NCI-H345 treated with DMSO at 0.1 percent for 48 hours (cell line): ENCODE results near the gene RPS6KB2.

Source experiments
- DNase-seq: peaks from one replicate; lab custom pipeline; 2025; ENCODE audit not compliant: unreplicated experiment; lab: John Stamatoyannopoulos, UW

Gene RPS6KB2

DNA sequence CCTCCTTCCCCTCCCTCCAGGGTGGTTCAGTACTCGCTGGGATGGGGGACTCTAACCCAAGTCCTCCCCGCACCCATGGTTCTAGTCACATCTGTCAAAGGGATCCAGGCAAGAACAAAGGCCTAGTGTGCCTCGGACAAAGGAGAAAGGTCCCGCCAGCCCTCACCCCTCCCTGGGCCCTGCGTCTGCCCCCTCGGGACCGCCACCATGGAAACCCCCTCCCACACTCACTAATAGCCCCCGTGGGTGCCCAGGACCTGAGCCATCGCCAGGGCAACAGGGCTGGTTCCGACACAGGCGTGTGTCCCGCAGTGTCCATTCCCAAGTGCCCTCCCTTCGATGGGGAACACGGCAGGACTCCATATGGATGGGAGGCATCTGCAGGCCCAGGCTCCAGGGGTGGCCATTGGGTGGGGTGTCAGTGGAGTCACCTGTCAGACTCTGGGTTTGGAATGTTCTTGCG lies 17.9 kb upstream of the RPS6KB2 start:
- no peak for DNase-seq

DNA sequence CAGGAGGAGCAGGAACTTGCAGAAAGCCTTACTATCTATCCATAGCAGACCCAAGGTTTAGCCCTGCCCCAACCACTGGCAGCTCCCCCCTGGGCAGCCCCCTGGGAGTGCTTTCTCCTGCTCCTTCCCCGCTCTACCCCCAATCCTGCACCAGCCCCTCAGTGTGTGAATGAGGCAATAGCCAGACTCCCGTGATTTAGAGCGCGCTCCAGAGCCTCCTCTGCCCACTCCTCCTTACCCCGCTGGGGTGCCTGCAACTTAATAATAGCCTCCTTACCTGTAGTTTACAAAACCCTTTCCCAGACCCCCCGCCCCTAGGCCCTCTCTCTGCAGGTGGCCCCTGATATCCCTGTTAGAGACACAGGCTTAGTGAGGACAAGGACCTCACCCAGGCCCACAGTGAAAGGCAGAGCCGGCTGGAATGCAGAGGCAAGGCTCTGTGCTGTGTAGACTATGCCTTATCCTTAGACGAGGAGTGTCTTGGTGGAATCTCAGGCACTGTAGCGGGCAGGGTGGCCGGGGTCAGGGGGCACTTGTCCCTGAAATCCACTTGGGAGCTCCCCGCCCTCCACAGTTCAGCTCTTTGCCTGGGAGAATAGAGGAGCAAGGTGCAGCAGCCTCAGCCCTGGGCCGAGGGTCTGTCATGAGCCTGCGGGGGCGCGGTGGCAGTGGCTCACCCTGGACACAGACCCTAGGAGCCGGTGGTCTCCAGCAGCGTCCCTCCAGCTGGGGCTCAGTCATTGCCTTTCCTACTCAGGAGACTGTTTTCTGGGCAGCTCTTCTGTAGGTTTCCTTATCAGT lies 17.1 kb upstream of the RPS6KB2 start:
- DNase-seq = no peak

DNA sequence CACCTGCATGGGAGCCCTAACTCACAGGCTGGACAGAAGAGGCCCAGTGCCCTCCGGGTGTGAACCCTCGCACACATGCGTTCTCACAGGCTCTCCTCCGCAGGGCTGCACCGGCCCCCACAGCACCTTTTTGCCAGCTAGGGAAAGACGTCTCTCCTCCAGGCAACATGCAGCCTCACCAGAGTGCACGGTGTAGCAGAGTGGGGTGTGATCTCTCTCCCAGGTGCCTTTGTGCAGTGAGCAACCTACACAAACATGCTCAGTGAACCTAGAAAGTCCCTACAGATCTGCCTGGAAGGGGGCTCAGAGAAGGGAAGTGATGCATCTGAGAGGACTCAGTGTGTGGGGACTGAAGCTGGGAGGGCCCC lies 16.5 kb upstream of the RPS6KB2 start:
- DNase-seq = no peak

DNA sequence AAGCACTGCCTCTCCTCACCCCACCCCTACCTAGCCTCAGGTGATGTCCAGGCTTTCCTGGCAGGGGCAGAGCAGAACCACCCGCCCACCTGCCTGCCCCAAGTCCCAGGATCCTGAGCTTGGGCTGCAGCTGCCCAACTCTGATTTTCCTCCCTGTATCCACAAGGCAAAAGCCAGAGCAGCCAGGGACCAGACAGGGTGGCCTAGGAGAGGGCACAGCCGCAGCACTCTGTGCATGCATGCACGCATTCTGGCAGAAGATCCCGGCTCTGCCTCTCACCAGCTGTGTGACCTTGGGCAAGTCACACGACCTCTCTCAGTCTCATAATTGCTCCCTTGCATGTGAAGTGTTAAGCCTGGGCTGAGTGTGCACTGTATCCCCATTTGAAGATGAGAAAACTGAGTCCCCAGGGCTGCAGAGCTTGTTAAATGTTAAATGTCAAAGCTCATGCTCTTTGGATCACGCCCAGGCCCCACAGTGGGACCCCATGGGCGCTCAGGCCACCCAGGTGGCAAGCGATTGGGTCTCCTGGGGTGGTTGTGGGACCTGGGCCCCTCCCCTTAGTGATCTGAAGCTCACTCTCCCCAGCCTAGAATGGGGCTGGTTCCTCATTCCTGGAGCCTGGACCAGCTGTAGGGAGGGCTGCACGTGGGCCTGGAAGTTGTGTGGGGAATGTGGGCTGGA lies 15.7 kb upstream of the RPS6KB2 start:
- DNase-seq = no peak

DNA sequence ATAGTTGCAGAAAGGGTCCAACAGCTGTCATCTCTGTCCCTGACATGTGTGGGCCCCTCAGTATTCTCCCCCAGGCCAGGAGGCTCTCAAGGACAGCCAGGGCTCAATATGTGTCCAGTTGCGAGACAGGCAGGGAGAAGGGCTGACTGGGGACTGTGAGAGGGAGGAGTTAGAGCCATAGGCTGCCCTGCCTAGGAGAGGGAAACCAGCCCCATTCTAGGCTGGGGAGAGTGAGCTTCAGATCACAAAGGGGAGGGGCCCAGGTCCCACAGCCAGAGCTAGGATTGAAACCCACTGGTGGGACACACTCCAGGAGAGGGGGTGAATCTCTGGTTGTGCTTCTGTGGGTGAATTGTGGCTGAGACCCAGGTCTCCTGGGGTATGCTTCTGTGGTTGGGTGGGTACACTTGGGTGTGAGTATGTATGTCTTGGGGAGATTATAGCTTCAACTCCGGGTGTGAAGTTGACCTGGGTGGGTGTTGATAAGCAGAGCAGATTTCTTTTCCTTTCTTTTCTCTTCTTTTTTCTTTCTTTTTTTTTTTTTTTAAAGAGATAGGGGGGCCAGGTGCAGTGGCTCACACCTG lies 14.9 kb upstream of the RPS6KB2 start:
- DNase-seq = no peak

DNA sequence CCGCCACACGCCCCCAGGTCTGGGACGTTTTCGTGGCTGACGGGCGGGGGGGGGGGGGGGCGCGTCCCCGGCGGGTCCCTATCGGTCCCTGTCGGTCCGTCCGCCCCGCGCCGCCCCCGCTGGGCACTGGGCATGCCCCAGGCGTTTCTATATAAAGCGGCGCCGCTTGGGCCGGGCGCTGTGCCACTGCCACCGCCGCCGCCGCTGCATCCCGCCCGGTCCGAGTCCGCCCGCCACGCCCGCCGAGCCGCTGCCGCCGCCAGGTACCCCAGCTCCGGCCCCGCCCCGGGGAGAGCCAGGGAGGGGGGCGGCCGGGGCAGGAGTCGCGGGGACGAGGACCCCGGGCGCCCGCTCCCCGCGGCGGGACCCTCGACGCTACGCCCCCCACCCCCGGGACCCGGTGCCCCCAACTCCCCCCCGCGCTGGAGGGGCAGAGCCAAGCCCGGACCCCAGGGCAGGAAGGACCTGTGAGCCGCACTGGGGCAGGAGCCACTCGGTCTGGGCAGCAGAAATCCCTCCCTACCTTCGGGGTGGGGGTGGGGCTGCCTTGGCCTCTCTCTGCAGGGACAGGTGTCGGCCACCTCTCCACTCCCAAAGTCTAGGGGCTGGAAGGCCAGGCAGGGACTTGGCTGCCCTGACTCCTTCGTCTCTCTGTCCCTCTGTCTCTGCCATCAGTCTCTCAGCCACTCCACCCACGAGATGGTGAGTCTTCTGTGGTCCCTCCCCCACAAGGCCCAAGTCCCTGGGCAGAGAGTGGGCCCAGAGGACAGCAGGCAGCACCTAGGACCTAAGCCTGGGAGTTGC lies 12.6 kb upstream of the RPS6KB2 start, which contains the start of gene CARNS1:
Gene CARNS1, plus strand, starts transcription at position 178 of the 804 bp plus-strand sequence. Its CDS starts 522 bp downstream, at position 700.
- no peak for DNase-seq

DNA sequence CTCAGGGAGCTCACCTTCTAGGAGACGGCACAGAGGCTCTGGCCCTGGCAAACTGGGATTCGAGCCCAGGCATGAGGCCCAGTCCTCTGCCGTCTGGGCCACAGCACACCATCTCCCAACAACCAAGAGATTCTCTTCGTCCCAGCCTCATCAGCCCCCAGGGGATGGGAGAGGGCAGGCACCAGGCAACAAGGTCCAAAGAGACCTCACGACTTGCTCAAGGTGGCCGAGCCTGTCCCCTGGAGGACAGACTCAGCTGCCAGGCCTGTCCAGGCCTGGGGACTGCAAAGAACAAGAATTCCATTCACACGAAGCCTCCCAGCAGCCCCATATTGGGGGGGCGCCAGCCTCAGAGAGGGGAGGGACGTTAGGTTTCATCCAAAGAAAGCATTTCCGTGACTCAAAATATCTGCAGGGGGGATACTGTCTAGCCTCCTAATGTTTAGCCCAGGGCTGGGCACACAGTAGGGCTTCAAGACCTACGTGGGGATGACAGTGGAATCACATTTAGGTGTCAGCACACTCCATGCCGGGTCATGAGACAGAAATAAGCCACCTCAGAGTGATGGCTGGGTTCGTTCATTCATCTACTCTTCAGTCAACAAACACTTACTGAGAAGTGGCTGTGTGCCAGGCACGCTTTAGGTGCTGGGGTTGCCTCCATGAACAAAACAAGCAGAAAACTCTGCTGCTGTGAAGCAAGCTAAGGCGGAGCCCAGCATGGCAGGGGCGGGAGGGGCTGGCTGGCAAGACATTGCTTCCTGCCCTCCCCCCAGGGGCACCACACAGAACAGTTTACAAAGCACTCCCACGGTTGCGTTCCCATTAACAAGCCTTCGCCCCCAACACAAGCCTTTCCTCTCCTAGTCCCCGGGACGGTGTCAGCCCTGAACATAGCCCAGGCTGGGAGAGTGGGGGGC lies 11.6 kb upstream of the RPS6KB2 start:
- DNase-seq = peak; percentile 71

DNA sequence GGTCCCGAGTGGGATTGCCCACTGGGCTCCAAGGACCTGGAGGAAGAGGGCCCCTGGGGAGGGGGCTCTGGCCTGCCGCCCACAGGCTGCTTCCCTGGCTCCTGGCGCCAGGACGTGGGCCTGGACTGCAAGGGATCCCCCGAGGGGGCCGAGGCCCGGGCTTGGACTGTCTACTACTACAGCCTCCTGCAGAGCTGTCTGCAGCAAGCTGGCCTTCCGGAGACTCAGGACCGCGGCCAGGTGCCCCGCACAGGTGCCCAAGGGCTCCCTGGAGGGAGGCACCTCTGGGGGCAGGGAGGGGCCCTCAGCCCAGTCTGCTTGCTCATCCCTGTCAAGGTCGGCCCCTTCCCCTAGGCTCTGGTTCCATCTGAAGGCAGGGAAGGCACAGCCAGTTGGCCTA lies 10.9 kb upstream of the RPS6KB2 start:
- no peak for DNase-seq

DNA sequence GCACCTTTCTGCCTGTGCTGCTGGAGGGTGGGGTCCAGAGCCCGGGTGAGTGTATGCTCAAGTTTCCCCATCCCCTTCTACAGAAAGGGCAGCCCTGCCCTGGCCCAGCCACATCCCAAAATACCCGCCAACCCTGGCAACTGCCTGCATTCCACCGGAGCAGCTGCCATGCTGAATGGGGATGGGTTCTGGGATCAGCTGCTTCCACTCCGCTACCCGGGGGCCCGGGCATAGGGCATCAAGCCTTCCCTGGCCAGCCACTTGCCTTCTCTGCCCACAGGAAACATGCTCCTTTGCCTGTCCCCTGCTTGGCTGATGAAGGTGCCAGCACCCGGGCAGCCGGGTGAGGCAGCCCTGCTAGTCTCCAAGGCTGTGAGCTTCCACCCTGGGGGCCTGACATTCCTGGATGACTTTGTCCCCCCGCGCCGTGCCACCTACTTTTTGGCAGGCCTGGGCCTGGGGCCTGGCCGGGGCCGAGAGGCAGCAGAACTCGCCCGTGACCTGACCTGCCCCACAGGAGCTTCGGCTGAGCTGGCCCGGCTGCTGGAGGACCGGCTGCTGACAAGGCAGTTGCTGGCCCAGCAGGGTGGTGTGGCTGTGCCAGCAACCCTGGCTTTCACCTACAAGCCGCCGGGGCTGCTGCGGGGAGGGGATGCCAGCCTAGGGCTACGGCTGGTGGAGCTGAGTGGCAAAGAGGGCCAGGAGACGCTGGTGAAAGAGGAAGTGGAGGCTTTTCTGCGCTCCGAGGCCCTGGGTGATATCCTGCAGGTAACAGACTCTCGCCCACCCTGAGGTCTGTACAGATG lies 9.6 kb upstream of the RPS6KB2 start:
- DNase-seq = peak; percentile 36

DNA sequence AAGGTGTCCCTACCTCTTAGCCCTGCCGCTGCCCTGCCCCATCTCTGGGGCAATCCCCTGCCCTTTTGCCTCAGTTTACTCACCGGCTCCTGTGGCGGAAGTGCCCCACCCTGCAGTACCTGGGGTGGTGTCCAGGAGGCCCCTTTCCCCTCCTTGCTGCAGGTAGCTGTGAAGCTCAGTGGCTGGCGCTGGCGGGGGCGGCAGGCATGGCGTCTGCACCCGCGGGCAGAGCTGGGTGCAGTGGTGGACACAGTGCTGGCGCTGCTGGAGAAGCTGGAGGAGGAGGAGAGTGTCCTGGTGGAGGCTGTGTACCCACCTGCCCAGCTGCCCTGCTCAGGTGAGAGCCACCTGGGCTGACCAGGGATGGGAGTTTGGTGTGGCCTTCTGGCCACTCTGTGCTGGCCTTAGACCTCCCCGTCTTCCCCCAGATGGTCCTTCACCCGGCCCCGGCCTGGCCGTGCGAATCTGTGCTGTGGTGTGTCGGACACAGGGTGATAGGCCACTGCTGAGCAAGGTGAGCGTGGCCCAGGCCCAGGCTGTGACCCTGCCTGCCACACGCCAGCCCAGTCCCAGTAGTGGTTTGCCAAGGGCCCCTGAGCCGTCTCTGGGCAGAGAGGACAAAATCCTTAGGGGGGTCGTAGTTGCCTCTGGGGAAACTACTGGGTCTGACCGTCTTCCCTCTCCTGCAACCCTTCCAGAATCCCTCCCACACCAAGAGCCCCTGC lies 8.8 kb upstream of the RPS6KB2 start:
- DNase-seq = no peak

DNA sequence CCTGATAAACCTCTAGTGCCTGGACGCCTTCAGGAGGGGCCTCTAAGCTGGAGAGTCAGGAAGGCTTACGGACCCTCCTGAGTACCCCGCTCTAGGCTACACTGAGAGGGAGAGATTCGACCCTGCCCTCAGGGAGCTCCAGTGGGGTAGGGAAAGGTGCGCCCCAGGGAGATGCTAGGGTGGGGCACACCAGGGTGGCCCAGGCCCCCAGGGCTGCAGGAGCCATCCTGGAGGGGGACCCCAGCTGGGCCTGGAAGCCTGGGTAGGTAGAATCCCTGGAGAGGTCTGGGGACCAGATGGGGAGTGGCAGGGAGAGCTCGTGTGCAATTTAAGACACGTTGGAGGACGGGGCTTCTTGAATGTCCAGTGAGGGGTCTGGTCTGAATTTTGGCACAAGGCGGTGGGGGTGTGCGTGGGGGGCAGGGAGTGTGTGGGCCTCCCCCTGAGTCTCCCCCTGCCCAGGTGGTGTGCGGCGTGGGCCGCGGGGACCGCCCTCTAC lies 8.1 kb upstream of the RPS6KB2 start:
- DNase-seq = no peak

DNA sequence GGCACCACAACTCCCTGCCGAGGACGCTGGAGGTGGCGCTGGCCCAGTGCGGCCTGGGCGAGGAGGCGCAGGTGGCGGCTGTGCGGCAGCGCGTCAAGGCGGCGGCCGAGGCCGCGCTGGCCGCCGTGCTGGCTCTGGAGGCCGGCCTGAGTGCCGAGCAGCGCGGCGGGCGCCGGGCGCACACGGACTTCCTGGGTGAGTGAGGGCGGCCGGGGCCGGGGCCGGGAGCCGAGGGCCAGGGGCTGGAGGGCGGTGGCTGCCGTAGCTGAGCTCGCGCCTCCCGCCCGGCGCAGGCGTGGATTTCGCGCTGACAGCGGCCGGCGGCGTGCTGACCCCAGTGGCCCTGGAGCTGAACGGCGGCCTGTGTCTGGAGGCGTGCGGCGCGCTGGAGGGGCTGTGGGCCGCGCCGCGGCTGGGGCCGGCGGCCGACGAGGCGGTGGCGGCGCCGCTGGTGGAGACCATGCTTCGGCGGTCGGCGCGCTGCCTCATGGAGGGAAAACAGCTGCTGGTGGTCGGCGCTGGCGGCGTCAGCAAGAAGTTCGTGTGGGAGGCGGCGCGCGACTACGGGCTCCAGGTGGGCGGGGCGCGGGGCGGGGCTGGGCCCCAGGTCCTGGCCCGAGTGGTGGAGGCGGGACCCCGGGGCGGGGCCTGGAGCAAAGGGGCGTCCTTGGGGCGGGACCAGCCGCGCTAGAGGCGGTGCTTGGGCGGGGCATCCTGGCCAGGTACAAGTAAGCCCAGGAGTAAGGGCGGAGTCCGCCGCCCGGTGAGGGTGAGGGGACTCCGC lies 7.5 kb upstream of the RPS6KB2 start:
- DNase-seq = peak; percentile 88

DNA sequence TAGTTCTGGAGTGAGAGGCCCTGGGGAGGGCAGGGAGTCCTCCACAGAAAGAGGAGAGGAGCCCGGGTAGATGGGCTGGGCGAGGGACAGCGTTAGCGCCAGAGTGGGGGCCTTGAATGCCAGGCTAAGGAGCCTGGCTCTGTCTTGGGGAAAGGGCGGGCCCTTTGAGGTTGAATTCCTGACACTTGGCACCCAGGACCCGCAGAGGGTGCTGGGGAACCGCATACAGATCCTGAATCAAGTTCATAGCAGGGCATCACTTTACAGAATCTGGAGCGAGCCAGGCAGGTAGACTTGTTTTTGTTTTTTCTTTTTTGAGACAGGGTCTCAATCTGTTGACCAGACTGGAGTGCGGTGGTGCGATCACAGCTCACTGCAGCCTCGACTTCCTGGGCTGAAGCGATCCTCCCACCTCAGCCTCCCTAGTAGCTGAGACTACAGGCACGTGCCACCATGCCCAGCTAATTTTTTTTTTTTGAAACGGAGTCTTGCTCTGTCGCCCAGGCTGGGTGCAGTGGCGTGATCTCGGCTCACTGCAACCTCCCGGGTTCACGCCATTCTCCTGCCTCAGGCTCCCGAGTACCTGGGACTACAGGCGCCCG lies 6.8 kb upstream of the RPS6KB2 start:
- no peak for DNase-seq

DNA sequence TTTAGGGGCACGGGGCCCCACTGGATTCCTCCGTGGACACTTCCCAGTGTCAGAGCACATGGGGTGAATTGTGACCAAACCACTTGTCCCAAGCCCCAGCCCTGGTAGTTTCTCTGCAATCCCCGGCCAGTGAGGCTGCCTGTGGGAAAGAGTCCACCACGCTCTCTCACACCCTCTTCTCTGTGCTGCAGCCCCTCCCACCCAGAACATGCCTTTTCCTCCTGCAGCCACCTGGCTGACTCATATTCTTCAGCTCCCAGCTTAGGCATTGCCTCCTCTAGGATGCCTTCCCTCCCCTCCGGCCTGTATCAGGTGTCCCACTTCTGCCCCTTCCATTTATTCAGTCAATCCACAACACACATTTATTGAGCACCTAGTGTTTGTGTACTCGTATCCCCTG lies 5.4 kb upstream of the RPS6KB2 start:
- no peak for DNase-seq

DNA sequence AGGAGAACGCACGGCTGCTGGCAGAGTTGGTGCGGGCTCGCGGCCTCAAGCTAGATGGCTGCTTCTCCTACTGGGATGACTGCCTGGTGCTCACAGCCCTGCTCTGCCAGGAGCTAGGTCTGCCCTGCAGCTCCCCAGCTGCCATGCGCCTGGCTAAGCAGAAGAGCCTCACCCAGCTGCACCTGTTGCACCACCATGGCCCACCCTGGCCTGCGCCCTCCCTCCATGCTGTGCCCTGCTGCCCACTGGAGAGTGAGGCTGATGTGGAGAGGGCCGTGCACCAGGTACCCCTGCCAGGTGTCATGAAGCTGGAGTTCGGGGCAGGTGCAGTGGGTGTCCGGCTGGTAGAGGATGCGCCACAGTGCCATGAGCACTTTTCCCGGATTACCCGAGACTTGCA lies 4.8 kb upstream of the RPS6KB2 start:
- DNase-seq = no peak

DNA sequence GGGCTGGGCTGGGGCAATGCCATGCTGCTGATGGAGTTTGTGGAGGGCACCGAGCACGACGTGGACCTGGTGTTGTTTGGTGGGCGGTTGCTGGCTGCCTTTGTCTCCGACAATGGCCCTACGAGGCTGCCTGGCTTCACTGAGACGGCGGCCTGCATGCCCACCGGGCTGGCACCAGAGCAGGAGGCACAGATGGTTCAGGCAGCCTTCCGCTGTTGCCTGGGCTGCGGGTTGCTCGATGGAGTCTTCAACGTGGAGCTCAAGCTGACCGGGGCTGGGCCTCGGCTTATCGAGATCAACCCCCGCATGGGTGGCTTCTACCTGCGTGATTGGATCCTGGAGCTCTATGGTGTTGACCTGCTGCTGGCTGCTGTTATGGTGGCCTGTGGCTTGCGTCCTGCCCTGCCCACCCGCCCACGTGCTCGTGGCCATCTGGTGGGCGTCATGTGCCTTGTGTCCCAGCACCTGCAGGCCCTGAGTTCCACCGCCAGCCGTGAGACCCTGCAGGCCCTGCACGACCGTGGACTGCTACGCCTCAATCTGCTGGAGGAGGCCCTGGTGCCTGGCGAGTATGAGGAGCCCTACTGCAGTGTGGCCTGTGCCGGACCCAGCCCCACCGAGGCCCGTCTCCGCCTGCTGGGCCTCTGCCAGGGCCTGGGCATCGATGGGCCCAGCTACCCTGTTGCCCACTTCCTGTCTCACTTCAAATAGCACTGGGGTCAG lies 4.2 kb upstream of the RPS6KB2 start:
- DNase-seq = no peak
